Neural progenitor cell (in vitro differentiated cells): ENCODE results near the gene SLC10A1.

Experiments
- CTCF ChIP-seq: fragments of 200-600 bp; sonication (generic); IDR thresholded peaks from 2 replicates; pipeline ENCODE4 v1.5.1; 2017; ENCODE audit warnings: antibody characterized with exemption, mild to moderate bottlenecking
- EZH2 ChIP-seq: fragments of 200-600 bp; sonication (generic); IDR thresholded peaks from 2 replicates; pipeline ENCODE4 v1.6.1; 2017; ENCODE audit warnings: antibody characterized with exemption, mild to moderate bottlenecking, moderate library complexity

DNA sequence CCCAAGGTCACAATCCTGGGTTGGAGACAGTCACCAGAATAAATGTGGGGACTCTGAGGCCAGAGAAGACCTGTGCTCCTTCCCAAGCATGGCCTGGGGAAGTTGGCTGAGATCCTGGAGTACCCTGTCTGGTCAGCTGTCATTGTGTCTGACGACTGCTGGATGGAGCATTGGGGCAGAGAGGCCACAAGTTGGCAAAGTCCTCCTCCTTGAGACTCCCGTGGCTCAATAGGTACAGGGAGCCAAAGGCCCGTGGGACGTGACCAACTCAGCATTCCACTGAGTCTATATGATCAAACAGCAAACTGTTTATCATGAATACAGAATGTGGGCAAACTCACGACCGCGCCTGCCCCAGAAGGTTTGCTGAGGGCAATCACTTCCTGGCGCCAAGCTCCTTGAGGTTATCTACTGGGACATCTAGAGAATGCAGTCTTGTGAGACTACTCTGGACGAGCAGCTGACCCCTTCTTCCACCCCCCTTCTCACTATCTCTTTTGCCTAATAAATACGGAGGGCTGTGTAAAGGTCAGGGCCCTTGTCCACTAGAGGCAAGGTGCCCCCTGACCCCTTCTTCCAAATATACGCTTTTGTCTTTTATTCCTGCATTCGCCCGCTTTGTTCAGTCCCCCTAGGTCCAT lies 14.3 kb upstream of the SLC10A1 start:
- TF ChIP-seq CTCF (no peak), EZH2 (no peak)
